GM12878 (cell line): ENCODE measurements around the gene LUZP2. TPM values are rescaled to one million over a fixed set of nuclear protein-coding genes. Genes with fewer than 3 reads are reported as not detected.

Source experiments
- ATAC-seq: fragments of 200-7000 bp; cut with Tn5 transposase; 3 replicates; pipeline ENCODE4 v1.9.1; 2020; ENCODE audit warnings: mild to moderate bottlenecking, moderate library complexity
- BruUV-seq: library from RNA; stranded (reverse); fragments of 400-500 nt; replicated peaks from 2 replicates; lab custom pipeline; 2021; lab: Mats Ljungman, UMichigan
- CTCF ChIA-PET: fragments of 300-600 bp; sonication (Branson Sonifier 250); formaldehyde crosslinking; extraction: SDS; loops from one replicate; lab custom pipeline; 2021; ENCODE audit warnings: inconsistent platforms; lab: Yijun Ruan, JAX
- POLR2A ChIA-PET: fragments of 350-600 bp; formaldehyde crosslinking; extraction: SDS; loops from one replicate; lab custom pipeline; 2021; ENCODE audit warnings: inconsistent platforms; lab: Charles Lee
- RAD21 ChIA-PET: fragments of 300-600 bp; sonication (Branson Sonifier 250); formaldehyde crosslinking; loops from one replicate; lab custom pipeline; 2023; ENCODE audit warnings: antibody characterized with exemption; ENCODE audit not compliant: unreplicated experiment; lab: Charles Lee
- SMC1A ChIA-PET: fragments of 300-600 bp; sonication (Branson Sonifier 250); formaldehyde crosslinking; loops from one replicate; lab custom pipeline; 2023; ENCODE audit not compliant: unreplicated experiment, uncharacterized antibody; lab: Charles Lee
- DNase-seq: peaks from one replicate; pipeline ENCODE4 v3.0.0-alpha.2; 2011; ENCODE audit warnings: low read depth, low spot score
- FAIRE-seq: peaks from 3 replicates; lab custom pipeline; 2011; peaks lifted over from hg19 to GRCh38; lab: Jason Lieb, UNC
- H2AFZ ChIP-seq: 2 replicates; pipeline ENCODE4 v1.6.0; 2011; ENCODE audit warnings: low read depth, low read length, control low read depth; ENCODE audit not compliant: control insufficient read depth
- H3K27ac ChIP-seq: 2 replicates; pipeline ENCODE4 v1.5.1; 2011; ENCODE audit warnings: control low read depth; ENCODE audit not compliant: control insufficient read depth, insufficient read depth
- H3K27me3 ChIP-seq, 2 experiments: replicated peaks in 1 of 2; 2 replicates each; pipeline versions ENCODE4 v1.6.0 to v1.6.1; 2011; ENCODE audit warnings: low read length in 1 of 2; ENCODE audit not compliant: control insufficient read depth in 2 of 2, insufficient read depth in 2 of 2
- H3K36me3 ChIP-seq, 2 experiments: 2 replicates each; pipeline ENCODE4 v1.5.1; 2011; ENCODE audit warnings: low read length in 1 of 2; ENCODE audit not compliant: control insufficient read depth in 2 of 2, insufficient read depth in 2 of 2
- H3K4me1 ChIP-seq: 2 replicates; pipeline ENCODE4 v1.6.1; 2011; ENCODE audit warnings: mild to moderate bottlenecking, low read length, moderate library complexity, mixed read lengths; ENCODE audit not compliant: control insufficient read depth, insufficient read depth
- H3K4me2 ChIP-seq: 2 replicates; pipeline ENCODE4 v1.6.0; 2011; ENCODE audit warnings: control low read depth; ENCODE audit not compliant: control insufficient read depth, insufficient read depth
- H3K4me3 ChIP-seq: fragments of 200-600 bp; sonication (generic); 2 replicates; pipeline ENCODE4 v1.5.1; 2016
- H3K79me2 ChIP-seq: 2 replicates; pipeline ENCODE4 v1.6.0; 2011; ENCODE audit warnings: low read length; ENCODE audit not compliant: control insufficient read depth, insufficient read depth
- H3K9ac ChIP-seq: 2 replicates; pipeline ENCODE4 v1.8.0; 2011; ENCODE audit warnings: low read length, control low read depth, mixed read lengths; ENCODE audit not compliant: control insufficient read depth, insufficient read depth
- H3K9me3 ChIP-seq: replicated peaks from 3 replicates; pipeline ENCODE4 v1.5.1; 2011; ENCODE audit warnings: mild to moderate bottlenecking, low read length; ENCODE audit not compliant: control insufficient read depth, insufficient read depth
- H4K20me1 ChIP-seq: 2 replicates; pipeline ENCODE4 v1.6.0; 2011; ENCODE audit not compliant: control insufficient read depth, insufficient read depth
- CHD4 ChIP-seq: fragments of 200-600 bp; sonication (generic); IDR thresholded peaks from 2 replicates; pipeline ENCODE4 v1.6.1; 2016; ENCODE audit warnings: mild to moderate bottlenecking
- ESRRA ChIP-seq: IDR thresholded peaks from 2 replicates; pipeline ENCODE4 v1.6.1; 2012; ENCODE audit warnings: mild to moderate bottlenecking, low read length, improper control_type of control experiment
- HCFC1 ChIP-seq: fragments of 150-350 bp; IDR thresholded peaks from 2 replicates; pipeline ENCODE4 v1.6.1; 2014; ENCODE audit warnings: low read length
- NFXL1 ChIP-seq: fragments of 450-650 bp; IDR thresholded peaks from 2 replicates; pipeline ENCODE4 v1.6.1; 2017; ENCODE audit warnings: antibody characterized with exemption, mild to moderate bottlenecking, borderline replicate concordance
- NKRF ChIP-seq: fragments of 450-650 bp; conservative IDR thresholded peaks from 2 replicates; pipeline ENCODE4 v1.6.1; 2017; ENCODE audit warnings: mild to moderate bottlenecking, moderate library complexity
- TCF3 ChIP-seq: IDR thresholded peaks from 2 replicates; pipeline ENCODE4 v1.6.1; 2012; ENCODE audit warnings: low read depth, mild to moderate bottlenecking, low read length, borderline replicate concordance; ENCODE audit not compliant: insufficient read depth
- WGBS: methylation state at CpG from one replicate; pipeline ENCODE4 v1.1.6; 2016; ENCODE audit warnings: low lambda C conversion rate; ENCODE audit not compliant: insufficient replicate concordance, insufficient coverage; ENCODE audit errors: missing lambda C conversion rate; 5-methylcytosine and 5-hydroxymethylcytosine counted together
- in situ Hi-C: fragments of 300-500 bp; cut with MboI; formaldehyde crosslinking; loops from 9 replicates; pipeline ENCODE4 v1.14.3; 2018; ENCODE audit warnings: mixed read lengths
- intact Hi-C: fragments of 100-400 bp; cut with micrococcal nuclease; formaldehyde crosslinking; loops from one replicate; pipeline ENCODE4 v1.14.2; 2022; ENCODE audit not compliant: unreplicated experiment
- polyA plus RNA-seq, 11 experiments: library from polyadenylated mRNA; depleted of rRNA in 4 of 11; unstranded in 6 of 11; stranded (reverse) in 5 of 11; fragments of >200 nt; fragmentation: Nextera tagmentation in 4 of 11; fragmentation: Illumina TruSeq in 1 of 11; extraction: Ambion mirVana in 4 of 11; extraction: Trizol in 1 of 11; gene quantifications; 1 replicate in 1 of 11; 2 replicates in 10 of 11; pipeline versions ENCODE4 v1.2.1 to v1.2.3, GENCODE V29; 2011 to 2016; ENCODE audit warnings: inconsistent platforms in 2 of 11, missing spikeins in 2 of 11, low read depth in 1 of 11
- total RNA-seq, 4 experiments: library from RNA; depleted of rRNA in 3 of 4; stranded (reverse); fragments of >200 nt in 3 of 4; fragmentation: Illumina TruSeq in 1 of 4; extraction: Trizol in 1 of 4; gene quantifications; 2 replicates each; pipeline versions ENCODE4 v1.2.1 to v1.2.3, GENCODE V29; 2013 to 2021
- TF ChIP-seq, protein P1 (sequence below): fragments of 450-650 bp; formaldehyde crosslinking; IDR thresholded peaks from 2 replicates; pipeline ENCODE4 v1.4.0; 2022; ENCODE audit warnings: mild to moderate bottlenecking, moderate library complexity
- TF ChIP-seq, protein P2 (sequence below): fragments of 450-650 bp; IDR thresholded peaks from 2 replicates; pipeline ENCODE4 v1.6.1; 2018; ENCODE audit warnings: borderline replicate concordance, mild to moderate bottlenecking; ENCODE audit not compliant: partially characterized antibody
- TF ChIP-seq, protein P3 (sequence below): fragments of 450-650 bp; IDR thresholded peaks from 2 replicates; pipeline ENCODE4 v1.6.1; 2017; ENCODE audit warnings: mild to moderate bottlenecking, moderate library complexity

LUZP2 gene
- total and polyA plus RNA-seq, 10 of the 15 experiments (the other 5 are each of a cell fraction or from before 2014, with no cell fraction given): not detected

DNA sequence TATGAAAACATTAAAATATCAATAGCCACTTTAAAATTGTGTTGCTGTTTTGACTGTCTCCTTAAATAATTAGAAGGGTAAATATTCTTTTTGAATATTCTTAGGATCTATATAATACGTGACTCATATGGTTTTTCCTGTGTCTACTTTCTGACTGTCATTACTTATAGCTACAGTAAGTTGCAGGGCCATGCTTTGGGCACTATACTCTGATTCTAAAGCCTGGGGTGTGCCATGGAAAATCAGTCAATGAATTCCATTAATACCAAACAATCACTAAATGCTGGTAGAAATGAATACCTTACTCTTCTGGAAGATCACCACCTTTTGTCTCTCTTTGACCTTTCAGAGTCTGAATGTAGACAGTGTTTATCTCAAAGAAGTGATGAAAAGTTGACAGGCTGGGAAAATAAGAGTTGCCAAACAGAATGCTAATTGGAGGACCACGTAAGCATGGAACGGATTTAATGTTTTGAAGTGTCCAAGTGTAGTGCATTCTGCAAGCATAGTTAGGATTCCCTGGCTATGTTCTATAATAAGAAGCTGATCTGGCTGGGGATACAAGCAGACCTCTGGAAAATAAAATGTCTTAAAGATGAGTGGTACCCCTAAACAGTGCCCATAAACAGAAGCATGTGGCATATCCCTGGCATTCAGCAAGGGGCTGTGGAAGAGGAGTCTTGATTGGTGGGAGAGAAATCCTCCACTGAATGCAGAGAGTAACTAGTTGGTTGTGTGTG is 16.8 kb downstream of the LUZP2 start:
- Histone ChIP-seq H3K4me2 (no peak overlapping the region), H4K20me1 (no peaks in the 10 kb centered on the region), H3K4me3 (no peak overlapping the region), H3K4me1 (no peaks in the 10 kb centered on the region), H3K9ac (no peak overlapping the region), H3K27ac (no peak overlapping the region)
- in situ Hi-C loops: no loop called here
- ChIA-PET CTCF (interaction anchor here (0.7 kb wide), 1 partner anchor 1446 kb away, joined by 3 read pairs; no protein-coding TSS in a partner anchor), RAD21 (no interaction called here), SMC1A (interaction anchor here (0.6 kb wide), 1 partner anchor 1078 kb away, joined by 3 read pairs; no protein-coding TSS in a partner anchor), POLR2A (no interaction called here)
- intact Hi-C loops: no loop called here
- WGBS: 27% methylated on average over 3 of the region's 3 CpGs
- no peak for FAIRE-seq
- TF ChIP-seq CHD4 (no peak), TCF3 (no peak), ESRRA (no peak), NKRF (no peak), HCFC1 (no peak), NFXL1 (no peak)
- TF ChIP-seq, protein P1, sequence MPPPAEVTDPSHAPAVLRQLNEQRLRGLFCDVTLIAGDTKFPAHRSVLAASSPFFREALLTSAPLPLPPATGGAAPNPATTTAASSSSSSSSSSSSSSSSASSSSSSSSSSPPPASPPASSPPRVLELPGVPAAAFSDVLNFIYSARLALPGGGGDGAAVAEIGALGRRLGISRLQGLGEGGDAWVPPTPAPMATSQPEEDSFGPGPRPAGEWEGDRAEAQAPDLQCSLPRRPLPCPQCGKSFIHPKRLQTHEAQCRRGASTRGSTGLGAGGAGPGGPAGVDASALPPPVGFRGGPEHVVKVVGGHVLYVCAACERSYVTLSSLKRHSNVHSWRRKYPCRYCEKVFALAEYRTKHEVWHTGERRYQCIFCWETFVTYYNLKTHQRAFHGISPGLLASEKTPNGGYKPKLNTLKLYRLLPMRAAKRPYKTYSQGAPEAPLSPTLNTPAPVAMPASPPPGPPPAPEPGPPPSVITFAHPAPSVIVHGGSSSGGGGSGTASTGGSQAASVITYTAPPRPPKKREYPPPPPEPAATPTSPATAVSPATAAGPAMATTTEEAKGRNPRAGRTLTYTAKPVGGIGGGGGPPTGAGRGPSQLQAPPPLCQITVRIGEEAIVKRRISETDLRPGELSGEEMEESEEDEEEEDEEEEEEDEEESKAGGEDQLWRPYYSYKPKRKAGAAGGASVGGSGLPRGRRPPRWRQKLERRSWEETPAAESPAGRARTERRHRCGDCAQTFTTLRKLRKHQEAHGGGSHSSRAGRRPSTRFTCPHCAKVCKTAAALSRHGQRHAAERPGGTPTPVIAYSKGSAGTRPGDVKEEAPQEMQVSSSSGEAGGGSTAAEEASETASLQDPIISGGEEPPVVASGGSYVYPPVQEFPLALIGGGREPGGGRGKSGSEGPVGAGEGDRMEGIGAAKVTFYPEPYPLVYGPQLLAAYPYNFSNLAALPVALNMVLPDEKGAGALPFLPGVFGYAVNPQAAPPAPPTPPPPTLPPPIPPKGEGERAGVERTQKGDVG (CRISPR knock-in tag): no peak
- TF ChIP-seq, protein P2, sequence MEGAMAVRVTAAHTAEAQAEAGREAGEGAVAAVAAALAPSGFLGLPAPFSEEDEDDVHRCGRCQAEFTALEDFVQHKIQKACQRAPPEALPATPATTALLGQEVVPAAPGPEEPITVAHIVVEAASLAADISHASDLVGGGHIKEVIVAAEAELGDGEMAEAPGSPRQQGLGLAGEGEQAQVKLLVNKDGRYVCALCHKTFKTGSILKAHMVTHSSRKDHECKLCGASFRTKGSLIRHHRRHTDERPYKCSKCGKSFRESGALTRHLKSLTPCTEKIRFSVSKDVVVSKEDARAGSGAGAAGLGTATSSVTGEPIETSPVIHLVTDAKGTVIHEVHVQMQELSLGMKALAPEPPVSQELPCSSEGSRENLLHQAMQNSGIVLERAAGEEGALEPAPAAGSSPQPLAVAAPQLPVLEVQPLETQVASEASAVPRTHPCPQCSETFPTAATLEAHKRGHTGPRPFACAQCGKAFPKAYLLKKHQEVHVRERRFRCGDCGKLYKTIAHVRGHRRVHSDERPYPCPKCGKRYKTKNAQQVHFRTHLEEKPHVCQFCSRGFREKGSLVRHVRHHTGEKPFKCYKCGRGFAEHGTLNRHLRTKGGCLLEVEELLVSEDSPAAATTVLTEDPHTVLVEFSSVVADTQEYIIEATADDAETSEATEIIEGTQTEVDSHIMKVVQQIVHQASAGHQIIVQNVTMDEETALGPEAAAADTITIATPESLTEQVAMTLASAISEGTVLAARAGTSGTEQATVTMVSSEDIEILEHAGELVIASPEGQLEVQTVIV: no peak
- TF ChIP-seq, protein P3, sequence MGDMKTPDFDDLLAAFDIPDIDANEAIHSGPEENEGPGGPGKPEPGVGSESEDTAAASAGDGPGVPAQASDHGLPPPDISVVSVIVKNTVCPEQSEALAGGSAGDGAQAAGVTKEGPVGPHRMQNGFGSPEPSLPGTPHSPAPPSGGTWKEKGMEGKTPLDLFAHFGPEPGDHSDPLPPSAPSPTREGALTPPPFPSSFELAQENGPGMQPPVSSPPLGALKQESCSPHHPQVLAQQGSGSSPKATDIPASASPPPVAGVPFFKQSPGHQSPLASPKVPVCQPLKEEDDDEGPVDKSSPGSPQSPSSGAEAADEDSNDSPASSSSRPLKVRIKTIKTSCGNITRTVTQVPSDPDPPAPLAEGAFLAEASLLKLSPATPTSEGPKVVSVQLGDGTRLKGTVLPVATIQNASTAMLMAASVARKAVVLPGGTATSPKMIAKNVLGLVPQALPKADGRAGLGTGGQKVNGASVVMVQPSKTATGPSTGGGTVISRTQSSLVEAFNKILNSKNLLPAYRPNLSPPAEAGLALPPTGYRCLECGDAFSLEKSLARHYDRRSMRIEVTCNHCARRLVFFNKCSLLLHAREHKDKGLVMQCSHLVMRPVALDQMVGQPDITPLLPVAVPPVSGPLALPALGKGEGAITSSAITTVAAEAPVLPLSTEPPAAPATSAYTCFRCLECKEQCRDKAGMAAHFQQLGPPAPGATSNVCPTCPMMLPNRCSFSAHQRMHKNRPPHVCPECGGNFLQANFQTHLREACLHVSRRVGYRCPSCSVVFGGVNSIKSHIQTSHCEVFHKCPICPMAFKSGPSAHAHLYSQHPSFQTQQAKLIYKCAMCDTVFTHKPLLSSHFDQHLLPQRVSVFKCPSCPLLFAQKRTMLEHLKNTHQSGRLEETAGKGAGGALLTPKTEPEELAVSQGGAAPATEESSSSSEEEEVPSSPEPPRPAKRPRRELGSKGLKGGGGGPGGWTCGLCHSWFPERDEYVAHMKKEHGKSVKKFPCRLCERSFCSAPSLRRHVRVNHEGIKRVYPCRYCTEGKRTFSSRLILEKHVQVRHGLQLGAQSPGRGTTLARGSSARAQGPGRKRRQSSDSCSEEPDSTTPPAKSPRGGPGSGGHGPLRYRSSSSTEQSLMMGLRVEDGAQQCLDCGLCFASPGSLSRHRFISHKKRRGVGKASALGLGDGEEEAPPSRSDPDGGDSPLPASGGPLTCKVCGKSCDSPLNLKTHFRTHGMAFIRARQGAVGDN: no peak
- TF ChIP-seq, all 136 proteins: peak for 0
- Histone ChIP-seq H3K36me3 (no peaks in the 10 kb centered on the region), H3K27me3 (no peaks in the 10 kb centered on the region), H3K9me3 (no peaks in the 10 kb centered on the region), H2AFZ (no peak overlapping the region), H3K79me2 (no peaks in the 10 kb centered on the region)
- no peak for ATAC-seq
- DNase-seq: no peak
- no TSS peak for BruUV-seq
